HG03103 (cell line): Measurements from ENCODE around the gene DCAF10.
A peak's percentile ranks its signal among the peaks of the same experiment; 100 is the strongest.
"Not testable (repeated sequence)": the region's sequence is repeated elsewhere in the genome, so short reads cannot be mapped to it uniquely, and the experiment has no call there.

ENCODE experiments used
- ATAC-seq: cut with Tn5 transposase; IDR thresholded peaks from one replicate; pipeline ENCODE4 v1.9.1; 2021; ENCODE audit warnings: low read depth; ENCODE audit not compliant: unreplicated experiment

Gene DCAF10

GRCh38 chr9:37800631-37801286, at the start of gene DCAF10:
DCAF10 (plus strand) TSS chr9:37800797; CDS start chr9:37800867, 70 bp downstream.
- ATAC-seq: peak; percentile 73

GRCh38 chr9:37751186-37751585, 49.4 kb upstream of the DCAF10 start:
- ATAC-seq: no peak

- not testable (repeated sequence) for ATAC-seq
Measured at GRCh38 chr9:37751704-37752103, 48.9 kb upstream of the DCAF10 start.

GRCh38 chr9:37752112-37752511, 48.5 kb upstream of the DCAF10 start:
- ATAC-seq: not testable (repeated sequence)

- no peak for ATAC-seq
Measured at GRCh38 chr9:37752642-37753488, 47.7 kb upstream of the DCAF10 start.

GRCh38 chr9:37753489-37754190, 47.0 kb upstream of the DCAF10 start, which contains the start of gene TRMT10B:
TRMT10B (plus strand) TSS chr9:37753805; CDS start chr9:37761932, 8,127 bp downstream.
- peak; percentile 85 for ATAC-seq

- no peak for ATAC-seq
Measured at GRCh38 chr9:37758747-37759146, 41.9 kb upstream of the DCAF10 start.

- no peak for ATAC-seq
Measured at GRCh38 chr9:37760416-37761161, 40.0 kb upstream of the DCAF10 start.

GRCh38 chr9:37761511-37761910, 39.1 kb upstream of the DCAF10 start:
- ATAC-seq: no peak

- ATAC-seq: not testable (repeated sequence)
Measured at GRCh38 chr9:37765263-37765662, 35.3 kb upstream of the DCAF10 start.

- ATAC-seq: no peak
Measured at GRCh38 chr9:37769306-37769705, 31.3 kb upstream of the DCAF10 start.

- no peak for ATAC-seq
Measured at GRCh38 chr9:37769995-37770394, 30.6 kb upstream of the DCAF10 start.

GRCh38 chr9:37775216-37775919, 25.2 kb upstream of the DCAF10 start:
- ATAC-seq: no peak

GRCh38 chr9:37776328-37776727, 24.3 kb upstream of the DCAF10 start:
- ATAC-seq: no peak

GRCh38 chr9:37778534-37778933, 22.1 kb upstream of the DCAF10 start:
- ATAC-seq: no peak

- ATAC-seq: no peak
Measured at GRCh38 chr9:37784291-37784615, 16.3 kb upstream of the DCAF10 start.

GRCh38 chr9:37784616-37785483, 15.7 kb upstream of the DCAF10 start, which contains the start of gene EXOSC3:
EXOSC3 (minus strand) TSS chr9:37785064; CDS start chr9:37785044, 20 bp downstream.
- ATAC-seq: peak; percentile 90

- ATAC-seq: no peak
Measured at GRCh38 chr9:37787059-37787458, 13.5 kb upstream of the DCAF10 start.

GRCh38 chr9:37788332-37788731, 12.3 kb upstream of the DCAF10 start:
- no peak for ATAC-seq
